Fibroblast of pulmonary artery (primary cell): ENCODE data around the gene RAET1L.
A peak's percentile ranks its signal among the peaks of the same experiment; 100 is the strongest.
"Not testable (repeated sequence)": the region's sequence is repeated elsewhere in the genome, so short reads cannot be mapped to it uniquely, and the experiment has no call there.

Source experiments
- DNase-seq: peaks from one replicate; pipeline ENCODE4 v3.0.0-alpha.2; 2010; ENCODE audit warnings: low read depth
- H3K4me3 ChIP-seq: replicated peaks from 2 replicates; pipeline ENCODE4 v1.5.1; 2011; ENCODE audit warnings: low read depth, mild to moderate bottlenecking, control low read depth, low read length, moderate library complexity
- TF ChIP-seq, protein P1 (sequence below): IDR thresholded peaks from 2 replicates; pipeline ENCODE4 v1.5.1; 2011; ENCODE audit warnings: mild to moderate bottlenecking, control low read depth, low read length, inconsistent platforms; ENCODE audit errors: missing control alignments

The RAET1L gene

GRCh38 chr6:150012846-150013784 lies 12.2 kb downstream of the RAET1L start:
- not testable (repeated sequence) for H3K4me3 ChIP-seq, DNase-seq

- DNase-seq = no peak
- H3K4me3 ChIP-seq = no peak overlapping the region
- TF ChIP-seq, protein P1, sequence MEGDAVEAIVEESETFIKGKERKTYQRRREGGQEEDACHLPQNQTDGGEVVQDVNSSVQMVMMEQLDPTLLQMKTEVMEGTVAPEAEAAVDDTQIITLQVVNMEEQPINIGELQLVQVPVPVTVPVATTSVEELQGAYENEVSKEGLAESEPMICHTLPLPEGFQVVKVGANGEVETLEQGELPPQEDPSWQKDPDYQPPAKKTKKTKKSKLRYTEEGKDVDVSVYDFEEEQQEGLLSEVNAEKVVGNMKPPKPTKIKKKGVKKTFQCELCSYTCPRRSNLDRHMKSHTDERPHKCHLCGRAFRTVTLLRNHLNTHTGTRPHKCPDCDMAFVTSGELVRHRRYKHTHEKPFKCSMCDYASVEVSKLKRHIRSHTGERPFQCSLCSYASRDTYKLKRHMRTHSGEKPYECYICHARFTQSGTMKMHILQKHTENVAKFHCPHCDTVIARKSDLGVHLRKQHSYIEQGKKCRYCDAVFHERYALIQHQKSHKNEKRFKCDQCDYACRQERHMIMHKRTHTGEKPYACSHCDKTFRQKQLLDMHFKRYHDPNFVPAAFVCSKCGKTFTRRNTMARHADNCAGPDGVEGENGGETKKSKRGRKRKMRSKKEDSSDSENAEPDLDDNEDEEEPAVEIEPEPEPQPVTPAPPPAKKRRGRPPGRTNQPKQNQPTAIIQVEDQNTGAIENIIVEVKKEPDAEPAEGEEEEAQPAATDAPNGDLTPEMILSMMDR = no peak
Measured at GRCh38 chr6:150008588-150008987, 16.7 kb downstream of the RAET1L start.

DNA sequence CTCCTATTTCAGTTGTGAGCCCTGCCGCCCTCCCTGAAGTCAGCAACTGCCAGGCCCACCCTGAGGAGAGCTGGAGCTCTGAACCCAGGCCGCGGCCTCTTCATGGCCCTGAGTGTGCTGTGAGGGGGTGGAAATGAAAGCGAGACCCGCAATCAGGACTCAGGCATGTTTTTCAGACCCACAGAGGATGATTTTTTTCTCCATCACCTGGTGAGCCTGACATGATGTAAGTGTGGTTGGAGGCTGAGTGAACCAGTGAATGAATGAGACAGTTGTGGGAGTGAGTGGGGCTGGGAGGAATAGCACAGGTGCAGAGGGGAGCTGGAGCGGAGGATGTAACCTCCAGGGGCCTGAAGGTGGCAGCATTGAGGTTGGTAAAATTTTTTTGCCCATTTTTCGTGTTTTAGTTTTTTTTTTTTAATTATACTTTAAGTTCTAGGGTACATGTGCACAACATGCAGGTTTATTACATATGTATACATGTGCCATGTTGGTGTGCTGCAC lies 18.3 kb downstream of the RAET1L start:
- TF ChIP-seq, protein P1 = peak; percentile 59
- peak; percentile 33 for DNase-seq
- no peak overlapping the region for H3K4me3 ChIP-seq

DNA sequence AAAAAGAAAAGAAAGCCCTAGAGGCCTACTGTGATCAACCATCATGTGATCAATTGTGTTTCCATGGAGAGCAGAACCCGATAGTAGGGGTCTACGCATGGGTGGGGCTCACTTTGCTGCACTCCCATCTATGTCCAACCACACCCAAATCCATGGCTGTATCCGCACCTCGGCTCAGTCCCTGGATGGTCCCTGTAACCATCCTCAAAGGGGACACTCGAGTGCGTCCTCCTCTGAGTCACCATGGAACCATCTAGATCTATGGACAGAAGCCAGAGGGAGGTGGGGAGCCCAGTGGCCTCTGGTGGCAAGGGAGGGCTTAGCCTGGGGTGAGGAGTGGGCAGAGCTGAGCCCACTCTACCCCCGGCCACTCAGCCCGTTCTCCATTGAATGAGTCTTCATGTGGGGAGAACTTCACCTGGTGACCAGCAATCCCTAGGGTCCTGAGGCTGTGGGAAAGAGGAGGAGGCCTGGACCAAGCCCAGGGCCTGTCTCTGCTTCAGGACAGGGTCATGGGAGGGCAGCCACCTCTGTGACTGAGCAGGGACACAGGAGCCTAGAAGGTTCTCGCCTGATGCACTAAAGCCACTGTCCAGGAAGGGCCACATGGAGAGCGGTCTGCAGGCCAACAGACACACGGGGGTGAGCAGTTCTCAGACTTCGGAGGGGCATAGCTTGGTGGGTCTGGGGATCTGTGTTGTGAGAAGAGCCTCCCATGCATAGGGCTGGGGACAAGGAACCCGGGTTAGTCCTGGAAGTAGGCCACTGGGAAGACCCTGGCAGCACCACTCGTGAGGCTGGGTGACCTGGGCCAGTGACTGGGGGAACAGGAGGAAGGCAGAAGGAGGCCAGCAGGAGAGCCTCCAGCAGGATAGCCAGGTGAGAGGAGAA lies 19.3 kb downstream of the RAET1L start:
- DNase-seq = no peak
- TF ChIP-seq, protein P1 = no peak
- peak overlapping the region; percentile 71 for H3K4me3 ChIP-seq

GRCh38 chr6:150004783-150005717 lies 20.3 kb downstream of the RAET1L start:
- peak overlapping the region; percentile 71 for H3K4me3 ChIP-seq
- peak; percentile 85 for DNase-seq
- TF ChIP-seq, protein P1 = no peak

DNA sequence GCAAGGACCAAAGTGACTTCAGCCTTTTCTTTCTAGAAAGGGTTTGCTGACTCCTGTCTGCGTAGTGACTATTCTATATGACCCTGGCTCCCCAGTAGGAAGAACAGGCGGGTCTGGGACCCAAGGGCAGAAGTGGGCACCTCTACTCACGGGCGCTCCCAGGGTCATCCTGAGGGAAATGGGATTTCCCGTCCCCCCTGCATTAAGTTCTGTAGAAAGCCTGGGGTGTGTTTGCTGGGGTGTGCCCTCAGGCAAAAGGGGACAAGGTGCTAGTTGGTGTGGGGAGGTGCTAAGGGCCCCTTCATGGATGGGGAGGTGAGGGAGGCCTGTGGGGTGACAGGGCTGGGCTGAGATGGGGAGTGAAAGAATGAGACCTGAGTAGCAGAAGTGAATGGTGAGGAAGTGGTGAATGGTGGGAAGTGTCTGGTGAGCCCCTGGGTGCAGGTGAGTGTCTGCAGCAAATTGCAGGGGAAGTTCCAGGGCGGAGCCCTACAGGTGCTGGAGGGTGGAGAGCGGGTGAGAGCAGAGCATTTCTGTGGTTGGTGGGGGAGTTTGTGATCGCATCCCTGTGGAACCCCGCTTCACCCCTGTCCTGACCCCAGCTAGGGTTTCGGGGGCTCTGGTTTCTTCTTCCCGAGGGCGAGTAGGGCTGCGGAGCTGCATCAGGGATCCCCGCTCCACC lies 21.1 kb downstream of the RAET1L start:
- no peak for DNase-seq
- H3K4me3 ChIP-seq = peak overlapping the region; percentile 71
- TF ChIP-seq, protein P1 = no peak

DNA sequence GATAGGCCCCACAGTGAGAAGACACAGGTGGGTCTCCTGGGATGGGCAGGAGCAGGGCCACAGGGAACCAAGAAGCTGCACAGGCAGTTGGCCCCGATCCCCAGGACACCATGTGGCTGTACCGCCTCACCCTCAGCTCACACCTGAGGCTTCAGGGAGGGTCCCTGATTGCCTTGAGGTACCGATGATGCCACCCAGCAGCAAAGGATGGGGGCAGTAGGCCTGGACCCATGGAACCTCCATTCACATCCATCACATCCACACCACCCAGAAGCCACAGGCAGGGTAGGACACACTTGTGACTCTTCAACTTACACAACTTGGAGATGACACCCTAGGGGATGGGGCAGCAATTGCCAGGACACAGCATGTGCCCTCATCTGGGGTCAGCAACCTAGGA lies 21.7 kb downstream of the RAET1L start:
- not testable (repeated sequence) for DNase-seq

More for the DNA sequence above, 21.7 kb downstream of the RAET1L start:
- H3K4me3 ChIP-seq = not testable (repeated sequence)
